Activated CD8-positive, alpha-beta memory T cell treated with anti-CD3 and anti-CD28 coated beads, Interleukin-2, amount 50 U/mL, for 1 hour (primary cell): ENCODE results near the gene DUSP1.

Experiments used
- DNase-seq: peaks from one replicate; pipeline ENCODE4 v3.0.0-alpha.2; 2020; ENCODE audit errors: extremely low read depth

The DUSP1 gene

DNA sequence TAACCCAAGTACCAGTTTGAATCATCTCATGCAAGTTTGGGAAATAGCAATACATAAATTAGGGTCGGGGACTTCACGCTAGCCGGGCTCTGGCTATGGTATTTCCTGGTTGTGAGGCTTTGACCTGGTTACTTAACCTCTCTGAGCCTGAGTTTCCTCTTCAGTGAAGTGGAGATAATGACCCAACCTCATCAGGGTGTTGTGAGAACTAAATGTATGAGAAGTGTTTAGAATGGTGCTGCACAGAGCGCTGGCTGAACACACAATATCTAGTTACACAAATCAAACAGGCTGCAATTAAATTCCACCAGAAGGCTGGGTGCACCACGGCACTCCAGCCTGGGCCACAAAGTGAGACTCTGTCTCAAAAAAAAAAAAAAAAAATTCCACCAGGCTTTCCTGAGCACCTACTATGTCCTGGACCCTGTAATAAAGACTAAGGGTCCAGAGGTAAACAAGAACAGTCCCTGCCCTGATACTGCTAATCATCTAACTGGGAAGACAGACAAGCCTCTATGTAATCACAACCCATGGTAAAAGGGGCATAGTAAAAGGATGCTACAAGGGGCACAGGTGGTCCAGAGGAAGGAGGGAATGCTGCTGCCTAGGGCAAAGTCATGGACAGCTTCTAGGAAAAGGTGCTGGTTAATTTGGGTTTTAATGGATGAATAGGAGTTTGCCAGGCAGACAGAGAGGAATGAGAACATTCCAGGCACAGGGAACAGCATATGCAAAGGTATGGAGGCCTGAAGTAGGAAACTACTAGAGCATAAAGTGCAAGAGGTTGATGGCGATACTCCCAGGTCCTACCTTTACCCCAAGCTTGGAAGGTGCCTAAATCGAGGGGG lies 27.7 kb downstream of the DUSP1 start:
- DNase-seq: no peak

DNA sequence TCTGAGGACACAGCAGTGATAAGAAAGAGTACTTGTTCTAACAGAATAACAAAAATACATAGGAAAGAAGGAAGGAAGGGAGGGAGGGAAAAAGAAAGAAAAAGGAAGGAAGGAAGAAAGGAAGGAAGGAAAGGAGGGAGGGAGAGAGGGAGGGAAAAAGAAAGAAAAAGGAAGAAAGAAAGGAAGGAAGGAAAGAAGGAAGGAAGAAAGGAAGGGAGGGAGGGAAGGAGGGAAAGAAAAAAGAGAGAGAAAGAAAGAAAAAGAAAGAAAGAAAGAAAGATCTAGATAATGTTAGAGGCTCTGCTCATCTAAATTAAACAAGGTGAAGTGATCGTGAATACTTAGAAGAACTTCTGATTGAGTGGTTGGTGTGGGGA lies 29.8 kb downstream of the DUSP1 start:
- no peak for DNase-seq

DNA sequence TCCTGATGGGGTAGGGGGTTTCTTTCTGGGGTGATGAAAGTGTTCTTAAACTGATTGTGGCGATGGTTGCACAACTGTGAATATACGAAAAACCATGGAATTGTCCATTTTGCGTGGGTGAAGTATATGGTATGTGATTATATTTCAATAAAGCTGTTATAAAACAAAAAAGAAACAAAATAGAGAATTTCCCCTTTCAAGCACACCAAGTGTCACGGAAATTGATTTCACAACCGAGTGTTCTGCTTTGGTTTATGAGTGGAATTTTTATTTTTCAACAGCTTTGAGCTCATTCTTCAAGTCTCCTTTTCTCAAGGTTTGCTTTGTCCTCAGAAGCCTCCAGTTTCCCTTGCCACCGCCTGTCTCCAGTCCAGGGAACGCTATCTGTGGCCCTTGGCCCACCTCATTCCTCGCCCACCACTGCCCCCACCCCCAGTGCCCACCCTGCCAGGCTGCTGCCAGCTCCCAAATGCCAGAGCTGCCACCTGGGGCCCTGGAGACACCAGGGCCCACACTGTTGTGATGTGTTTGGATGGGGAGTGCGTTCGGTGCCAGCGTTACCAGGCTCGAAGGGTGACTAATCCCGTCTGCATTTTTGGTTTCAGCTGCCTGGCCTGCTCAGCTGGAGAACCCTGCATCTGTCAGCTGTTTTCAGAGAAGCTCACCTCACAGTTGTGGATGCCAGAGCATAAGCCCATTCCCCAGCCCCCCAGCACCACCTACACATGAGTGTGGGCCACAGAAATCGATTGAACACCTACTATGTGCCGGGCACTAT lies 30.4 kb downstream of the DUSP1 start:
- DNase-seq: no peak

DNA sequence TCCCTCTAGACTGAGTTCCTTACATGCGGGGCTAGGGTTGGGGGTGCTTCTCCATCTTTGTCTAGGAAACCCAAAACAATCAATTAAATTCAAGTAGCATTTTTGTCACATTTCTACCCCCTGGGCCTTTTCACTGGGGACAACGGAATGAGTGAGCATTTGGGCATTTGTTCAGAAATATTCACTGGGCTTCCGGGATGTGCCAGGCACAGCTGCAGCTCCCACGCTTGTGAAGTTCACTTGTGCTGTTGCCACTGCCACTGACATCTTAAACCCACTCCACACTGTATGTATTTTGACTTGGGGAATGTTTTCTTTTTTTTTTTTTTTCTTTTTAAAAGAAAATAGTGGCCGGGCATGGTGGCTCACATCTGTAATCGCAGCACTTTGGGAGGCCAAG lies 31.6 kb downstream of the DUSP1 start:
- DNase-seq: no peak

DNA sequence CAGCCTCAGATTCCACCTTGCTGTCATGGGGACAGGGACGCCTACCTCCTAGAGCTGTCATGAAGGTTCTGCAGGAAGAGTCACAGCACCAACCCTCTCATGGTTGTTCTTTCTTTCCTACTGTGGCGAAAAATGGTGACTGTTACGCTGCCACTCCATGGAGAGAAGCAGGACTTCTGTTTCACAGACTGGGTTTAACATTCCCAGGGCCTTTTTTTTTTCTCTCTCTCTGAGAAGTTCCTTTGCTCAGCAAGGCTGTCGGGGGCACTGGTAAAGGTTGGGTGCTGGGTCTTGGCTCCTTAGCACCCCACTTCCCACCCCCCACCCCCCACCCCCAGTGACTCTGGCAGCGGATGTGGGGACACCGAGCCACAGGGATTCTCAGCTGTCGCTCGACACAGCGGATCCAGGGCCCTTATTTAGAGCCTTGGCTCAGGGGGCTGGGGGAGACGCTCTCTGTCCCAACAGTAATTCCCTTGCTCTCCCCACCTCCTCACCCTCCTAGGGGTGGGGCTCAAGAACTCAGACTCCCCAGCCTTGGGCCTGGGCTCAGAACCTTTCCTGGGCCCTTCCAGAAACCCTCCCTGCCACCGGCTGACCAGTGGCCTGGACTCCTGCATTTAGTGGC lies 34.4 kb downstream of the DUSP1 start:
- no peak for DNase-seq

DNA sequence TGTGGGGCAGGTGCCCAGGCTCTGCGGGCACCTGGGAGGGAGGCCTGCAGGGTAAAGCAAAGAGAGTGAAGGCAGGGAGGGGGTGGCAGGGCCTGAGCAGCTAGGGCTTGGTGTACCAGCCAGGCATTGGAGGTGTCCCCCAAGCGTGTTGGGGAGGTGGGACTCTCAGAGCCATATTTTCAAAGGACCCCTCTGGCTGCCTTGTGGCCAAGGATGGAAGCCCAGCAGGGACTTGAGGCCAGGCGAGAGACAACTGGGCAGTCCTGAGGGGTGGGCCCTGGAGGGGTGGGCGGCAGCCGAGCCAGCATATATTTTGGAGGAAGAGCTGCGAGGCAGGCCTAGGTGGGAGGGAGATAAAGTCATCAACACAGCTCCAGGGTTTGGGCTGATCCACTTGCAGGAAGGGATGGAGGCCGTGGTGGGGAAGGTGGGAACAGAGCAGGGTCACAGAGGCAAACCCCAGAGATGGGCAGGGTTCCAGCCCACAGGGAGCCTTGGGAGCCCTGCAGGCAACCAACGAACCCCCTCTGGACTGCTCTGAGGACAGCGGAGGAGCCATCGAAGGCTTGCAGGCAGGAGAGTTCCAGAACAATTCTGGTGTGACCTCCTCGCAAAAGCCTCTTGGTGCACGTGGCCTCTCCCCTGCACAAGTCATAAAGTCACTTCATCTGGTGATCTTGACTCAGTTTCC lies 35.7 kb downstream of the DUSP1 start:
- no peak for DNase-seq

DNA sequence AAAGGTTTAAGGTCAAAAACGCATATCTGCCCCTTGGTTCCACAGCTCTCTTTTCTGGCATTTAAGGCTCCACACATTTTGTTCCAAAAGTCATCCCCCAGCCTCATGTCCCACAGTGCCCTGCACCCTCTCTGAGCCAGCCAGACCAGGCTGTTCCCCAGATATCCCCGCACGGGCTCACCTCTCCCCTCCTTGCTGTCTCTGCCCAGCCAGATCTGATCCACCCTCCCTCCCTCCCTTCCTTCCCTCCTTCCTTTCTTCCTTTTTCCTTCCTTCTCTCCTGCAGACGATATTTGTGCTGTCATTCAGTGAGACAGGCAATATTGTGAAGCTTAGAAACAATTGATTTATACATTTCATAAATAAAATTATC lies 37.0 kb downstream of the DUSP1 start:
- no peak for DNase-seq

DNA sequence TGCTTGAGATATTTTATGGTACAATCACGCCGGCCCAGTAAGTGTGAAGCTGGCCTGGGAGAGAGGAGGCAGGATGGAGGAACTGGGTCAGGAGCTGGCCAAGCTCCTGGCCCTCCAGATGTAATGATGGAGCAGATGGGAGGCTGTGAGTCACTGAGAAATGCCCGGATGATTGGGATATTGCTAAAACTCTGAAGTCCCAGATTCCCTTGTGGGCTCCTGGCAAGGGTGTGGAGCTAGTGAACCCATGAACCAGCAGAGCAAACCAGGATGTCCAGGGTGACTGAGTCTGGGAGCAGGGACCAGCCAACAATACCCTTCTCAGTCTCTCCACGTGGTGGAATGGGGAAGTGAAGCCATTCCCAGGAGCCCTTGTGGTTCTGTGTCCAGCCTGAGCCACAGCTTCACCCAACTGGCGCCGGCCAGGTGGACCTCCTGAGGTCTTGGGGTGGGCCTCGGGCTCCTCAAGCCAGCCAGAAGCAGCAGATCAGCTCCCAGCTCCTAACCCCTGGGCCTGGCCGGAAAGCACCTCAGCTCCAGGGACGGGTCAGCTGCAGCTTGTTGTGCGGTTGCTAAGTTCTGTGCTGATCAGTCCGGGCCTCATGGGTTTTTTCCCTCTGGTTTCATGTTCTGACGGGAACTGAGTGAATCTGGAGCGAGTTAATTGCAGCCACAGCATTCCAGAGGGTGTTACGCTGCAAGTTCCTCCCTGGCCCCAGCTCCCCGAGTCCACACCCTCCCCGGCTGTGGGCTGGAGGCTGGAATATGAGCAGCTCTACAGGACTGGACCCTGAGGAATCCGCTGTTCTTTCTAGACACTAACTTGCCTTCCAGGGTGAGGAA lies 37.6 kb downstream of the DUSP1 start:
- DNase-seq: no peak

DNA sequence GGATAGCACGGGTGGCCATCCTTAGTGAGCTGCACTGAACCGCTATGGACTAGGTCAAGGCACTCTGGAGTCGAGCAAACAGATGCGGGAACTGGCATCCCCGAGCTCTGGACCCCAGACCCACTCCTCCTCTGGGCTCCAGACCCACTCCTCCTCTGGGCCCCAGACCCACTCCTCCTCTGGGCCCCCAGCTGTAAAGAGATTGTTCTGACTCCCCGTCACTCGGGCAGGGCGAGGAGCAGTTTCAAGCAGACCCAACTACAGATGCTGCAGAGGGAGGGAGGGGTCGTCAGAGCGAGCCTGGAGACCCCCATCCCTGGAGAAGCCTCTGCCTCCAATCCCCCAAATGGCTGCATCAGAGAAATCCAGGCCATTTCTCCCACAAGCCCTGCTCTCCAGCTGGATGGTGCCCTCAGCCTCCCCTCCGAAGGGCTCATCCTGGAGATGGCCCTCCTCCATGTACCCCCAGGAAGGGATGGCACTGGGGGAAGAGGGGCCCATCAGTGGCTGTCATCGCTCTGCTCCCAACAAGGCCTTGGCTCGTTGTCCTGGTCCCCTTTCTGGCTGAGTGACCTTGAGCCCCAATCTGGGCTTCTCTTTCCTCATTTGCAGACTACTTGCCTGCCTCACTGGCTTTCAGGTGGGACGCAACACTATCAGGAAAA lies 38.7 kb downstream of the DUSP1 start:
- DNase-seq: no peak

DNA sequence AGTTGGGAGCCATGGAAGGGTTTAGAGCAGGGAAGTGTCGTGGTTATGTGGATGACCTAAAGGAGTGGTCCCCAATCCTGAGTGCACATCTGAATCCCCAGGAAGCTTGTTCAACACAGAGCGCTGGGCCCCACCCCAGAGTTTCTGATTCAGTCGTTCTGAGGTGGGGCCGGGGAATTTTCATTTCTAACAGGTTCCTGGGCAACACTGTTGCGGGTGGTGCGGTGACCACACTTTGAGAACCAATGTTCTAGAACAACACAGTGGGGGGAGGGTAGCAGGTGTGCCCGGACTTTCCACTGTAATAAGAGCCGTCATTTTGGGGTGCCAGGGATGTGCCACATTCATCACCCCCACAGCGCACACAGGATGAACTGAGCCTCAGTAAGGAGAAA lies 39.3 kb downstream of the DUSP1 start:
- DNase-seq: no peak

DNA sequence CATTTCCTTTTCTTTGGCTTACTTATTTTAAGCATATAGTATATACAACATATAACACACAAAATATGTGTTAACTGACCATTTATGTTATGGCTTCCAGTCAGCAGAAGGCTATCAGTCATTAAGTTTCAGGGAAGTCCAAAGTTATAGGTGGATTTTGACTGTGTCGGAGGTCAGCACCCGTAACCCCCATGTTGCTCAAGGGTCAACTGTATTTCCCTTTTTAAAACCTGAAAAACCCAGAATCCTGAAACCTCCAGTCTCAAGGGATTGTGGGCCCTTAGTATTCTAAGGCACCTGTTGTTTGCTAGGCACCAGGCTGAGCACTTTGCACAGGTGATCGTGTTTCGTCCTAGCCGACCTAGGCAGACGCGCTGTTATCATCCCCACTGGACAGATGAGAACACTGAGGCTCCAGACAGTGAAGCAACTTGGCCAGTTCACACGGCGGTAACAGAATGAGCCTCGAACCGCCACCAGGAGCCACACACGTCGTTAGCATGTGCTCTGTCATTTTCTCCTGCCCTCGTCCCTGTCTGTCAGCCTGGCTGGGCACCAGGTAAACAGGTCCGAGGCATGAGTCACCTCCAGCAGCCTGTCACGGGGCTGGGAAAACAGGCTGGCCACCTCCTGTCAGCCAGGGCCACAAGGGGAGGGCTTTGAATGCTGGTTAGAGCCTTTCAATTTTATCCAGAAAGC lies 39.9 kb downstream of the DUSP1 start:
- DNase-seq: no peak

DNA sequence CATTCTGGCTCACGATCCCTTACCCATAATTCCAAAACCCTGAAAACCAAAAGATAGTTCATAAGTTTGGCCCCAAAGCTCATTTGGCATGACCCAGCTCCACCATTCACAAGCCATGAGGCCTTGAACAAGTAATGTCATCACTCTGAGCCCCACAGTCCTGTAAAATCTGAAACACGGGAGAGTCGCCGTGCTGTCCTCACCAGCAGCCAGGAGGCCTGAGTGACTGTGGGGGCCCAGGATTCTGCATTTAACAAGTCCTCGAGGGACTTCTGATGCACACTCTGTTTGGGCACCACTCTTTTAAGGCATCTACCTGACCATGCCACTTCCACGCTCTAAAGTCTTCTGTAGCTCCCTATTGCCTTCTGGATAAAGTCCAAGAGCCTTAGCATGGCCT lies 40.8 kb downstream of the DUSP1 start:
- no peak for DNase-seq

DNA sequence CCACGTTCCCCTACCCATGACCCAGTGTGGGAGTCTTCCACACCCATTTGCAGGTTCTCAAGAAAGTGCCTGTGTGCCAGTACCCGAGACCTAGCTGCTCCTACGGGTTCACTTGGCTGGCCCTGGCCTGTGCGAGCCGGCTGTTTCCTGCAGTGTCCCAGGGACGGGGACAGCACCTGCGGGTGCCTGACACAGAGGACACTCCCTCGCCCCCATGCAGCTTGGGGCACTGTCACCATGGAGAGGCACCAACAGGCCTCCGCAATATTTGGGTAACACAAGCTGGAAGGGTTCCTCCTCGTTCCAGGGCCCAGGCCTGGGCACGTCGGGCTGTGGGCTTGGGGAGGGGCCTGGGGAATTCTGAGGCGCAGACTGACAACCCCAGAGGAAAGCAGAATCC lies 41.4 kb downstream of the DUSP1 start:
- no peak for DNase-seq

DNA sequence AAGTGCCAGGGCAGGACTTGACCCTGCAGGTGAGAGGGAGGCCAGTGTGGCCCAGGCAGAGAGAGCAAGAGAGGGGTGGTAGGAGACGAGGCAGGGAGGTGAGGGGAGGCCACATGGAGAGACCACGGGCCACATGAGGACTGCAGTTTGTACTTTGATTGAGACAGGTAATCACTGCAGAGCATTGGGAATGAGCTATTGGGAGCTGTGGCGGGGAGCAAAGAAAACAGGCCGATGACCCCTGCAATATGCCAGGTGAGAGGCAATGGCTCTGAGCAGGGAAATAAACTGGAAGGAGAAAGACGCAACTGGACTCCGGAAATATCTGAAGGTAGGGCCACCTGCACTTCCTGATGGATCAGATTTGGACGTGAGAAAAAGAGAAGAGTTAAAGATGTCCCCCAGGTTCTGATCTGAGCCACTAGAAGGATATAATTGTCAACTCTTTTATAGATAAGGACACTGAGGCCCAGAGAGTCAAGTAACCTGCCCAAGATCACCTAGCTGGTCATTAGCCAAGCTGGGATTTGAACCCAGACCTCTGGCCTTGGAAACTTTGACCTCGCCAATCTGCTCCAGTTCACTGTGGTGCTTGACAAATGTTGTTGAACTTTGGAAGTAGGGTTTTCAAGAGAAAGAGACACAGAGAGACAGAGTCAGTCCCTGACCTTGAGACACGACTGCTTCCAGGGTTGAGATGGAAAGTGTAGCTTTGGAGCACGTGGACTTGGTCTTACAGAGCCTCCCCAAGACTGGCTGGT lies 42.3 kb downstream of the DUSP1 start:
- DNase-seq: no peak

DNA sequence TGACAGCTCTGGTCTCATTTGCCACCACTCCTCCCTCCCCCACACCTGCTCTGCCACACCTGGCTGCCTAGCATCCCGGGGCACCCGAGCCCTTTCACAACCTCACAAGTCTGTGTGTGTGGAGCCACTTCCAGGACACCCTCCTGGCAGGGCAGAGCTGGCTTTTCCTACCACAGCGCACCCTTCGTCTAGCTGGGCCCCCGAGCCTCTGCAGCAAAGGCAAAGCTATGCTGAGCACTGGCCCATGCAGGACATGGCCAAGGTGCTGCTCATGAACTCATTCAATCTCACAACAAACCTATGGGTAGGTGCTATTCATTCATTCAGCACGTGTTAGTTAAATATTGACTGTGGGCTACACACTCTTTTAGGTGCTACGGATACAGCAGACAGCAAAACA lies 43.4 kb downstream of the DUSP1 start:
- DNase-seq: no peak

DNA sequence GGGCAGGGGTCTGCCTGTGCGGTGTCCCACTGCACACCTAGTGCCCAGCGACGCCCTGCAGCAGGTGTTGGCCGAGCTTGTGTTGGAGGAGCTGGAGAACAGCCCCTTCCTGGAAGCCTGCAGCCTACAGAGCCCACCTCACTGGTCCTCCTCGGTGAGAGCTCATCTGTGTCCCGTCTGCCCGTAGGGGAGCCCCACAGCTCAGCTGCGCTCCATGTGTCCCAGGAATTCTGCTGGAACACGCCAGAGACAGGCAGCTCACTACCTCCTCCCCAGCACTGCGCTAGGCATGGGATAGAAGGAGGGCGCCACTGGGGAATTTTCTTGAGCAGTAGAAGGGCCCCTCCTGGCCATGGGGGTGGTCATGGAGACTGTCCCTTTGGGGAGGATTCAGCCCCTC lies 44.0 kb downstream of the DUSP1 start:
- no peak for DNase-seq

DNA sequence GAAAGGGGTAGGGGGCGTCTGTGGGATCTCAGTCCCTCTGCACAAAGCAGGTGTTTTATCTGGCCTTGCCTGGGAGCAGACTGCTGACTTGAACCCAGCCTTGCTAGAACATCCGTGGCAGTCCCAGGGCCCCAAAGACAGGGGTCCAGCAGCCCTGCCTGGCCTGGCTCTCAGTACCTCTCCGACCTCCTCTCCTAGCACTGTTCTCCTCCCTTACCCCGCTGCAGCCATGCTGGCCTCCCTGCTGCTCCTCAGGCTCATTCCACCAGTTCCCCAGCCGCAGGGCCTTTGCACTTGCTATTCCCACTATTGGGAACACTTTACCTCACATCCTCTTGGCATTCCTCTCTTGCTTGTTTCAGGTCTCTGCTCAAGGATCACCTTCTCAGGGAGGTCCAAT lies 45.2 kb downstream of the DUSP1 start:
- no peak for DNase-seq

DNA sequence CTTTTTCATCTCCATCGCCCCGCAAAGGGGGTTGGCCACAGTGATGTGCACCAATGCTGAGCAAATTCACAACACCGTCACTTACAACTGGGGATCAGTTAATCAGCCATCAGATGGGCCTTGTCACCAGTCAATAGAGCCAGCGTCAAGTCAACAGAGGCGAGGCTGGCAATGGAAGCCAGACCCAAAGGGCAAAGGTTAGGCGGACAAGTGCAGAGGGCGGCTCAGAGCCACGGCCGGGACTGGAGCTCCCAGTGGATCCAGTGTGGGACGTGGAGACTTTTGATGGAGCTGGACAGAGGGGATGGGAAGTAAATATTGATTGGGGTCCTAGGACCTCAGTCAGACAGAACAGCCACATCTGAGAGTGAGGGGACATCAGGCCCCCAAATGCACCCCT lies 45.7 kb downstream of the DUSP1 start:
- DNase-seq: no peak
